Ammon's horn (tissue), 1 donor: ENCODE measurements around the gene RSPO4.
"Not testable (repeated sequence)": the region's sequence is repeated elsewhere in the genome, so short reads cannot be mapped to it uniquely, and the experiment has no call there.

Experiments used
- DNase-seq: peaks from one replicate; pipeline ENCODE4 v3.0.0-alpha.2; 2016; ENCODE audit warnings: low spot score

The RSPO4 gene

GRCh38 chr20:1003920-1004697 is 2.0 kb upstream of the RSPO4 start:
- DNase-seq: no peak

GRCh38 chr20:1002682-1003561 is 811 bp upstream of the RSPO4 start:
- no peak for DNase-seq

GRCh38 chr20:1001116-1001515 is 995 bp downstream of the RSPO4 start:
- no peak for DNase-seq

- no peak for DNase-seq
Measured at GRCh38 chr20:998231-998830, 3.8 kb downstream of the RSPO4 start.

GRCh38 chr20:997486-997885 is 4.6 kb downstream of the RSPO4 start:
- no peak for DNase-seq

- DNase-seq: no peak
Measured at GRCh38 chr20:997016-997415, 5.1 kb downstream of the RSPO4 start.

GRCh38 chr20:995170-995569 is 6.9 kb downstream of the RSPO4 start:
- DNase-seq: no peak

GRCh38 chr20:992801-993535 is 9.1 kb downstream of the RSPO4 start:
- DNase-seq: no peak

- DNase-seq: no peak
Measured at GRCh38 chr20:991850-992249, 10.3 kb downstream of the RSPO4 start.

GRCh38 chr20:990293-990959 is 11.7 kb downstream of the RSPO4 start:
- DNase-seq: no peak

- no peak for DNase-seq
Measured at GRCh38 chr20:988272-988671, 13.8 kb downstream of the RSPO4 start.

- DNase-seq: no peak
Measured at GRCh38 chr20:987677-988076, 14.4 kb downstream of the RSPO4 start.

- no peak for DNase-seq
Measured at GRCh38 chr20:986733-987355, 15.3 kb downstream of the RSPO4 start.

- DNase-seq: not testable (repeated sequence)
Measured at GRCh38 chr20:984994-985393, 17.1 kb downstream of the RSPO4 start.

GRCh38 chr20:982754-983153 is 19.4 kb downstream of the RSPO4 start:
- DNase-seq: no peak

GRCh38 chr20:977021-977420 is 25.1 kb downstream of the RSPO4 start:
- DNase-seq: no peak

- DNase-seq: no peak
Measured at GRCh38 chr20:976033-976432, 26.1 kb downstream of the RSPO4 start.

- no peak for DNase-seq
Measured at GRCh38 chr20:973785-974194, 28.3 kb downstream of the RSPO4 start.

GRCh38 chr20:972256-972655 is 29.9 kb downstream of the RSPO4 start:
- no peak for DNase-seq

GRCh38 chr20:971346-971745 is 30.8 kb downstream of the RSPO4 start:
- no peak for DNase-seq

GRCh38 chr20:969868-970267 is 32.2 kb downstream of the RSPO4 start:
- no peak for DNase-seq
